ENCODE measurements around the gene HADHA. TPM values are rescaled to one million over a fixed set of nuclear protein-coding genes. Genes with fewer than 3 reads are reported as not detected.

The HADHA gene
- total RNA-seq, 1 experiment from 2014 or later: 101 TPM

DNA sequence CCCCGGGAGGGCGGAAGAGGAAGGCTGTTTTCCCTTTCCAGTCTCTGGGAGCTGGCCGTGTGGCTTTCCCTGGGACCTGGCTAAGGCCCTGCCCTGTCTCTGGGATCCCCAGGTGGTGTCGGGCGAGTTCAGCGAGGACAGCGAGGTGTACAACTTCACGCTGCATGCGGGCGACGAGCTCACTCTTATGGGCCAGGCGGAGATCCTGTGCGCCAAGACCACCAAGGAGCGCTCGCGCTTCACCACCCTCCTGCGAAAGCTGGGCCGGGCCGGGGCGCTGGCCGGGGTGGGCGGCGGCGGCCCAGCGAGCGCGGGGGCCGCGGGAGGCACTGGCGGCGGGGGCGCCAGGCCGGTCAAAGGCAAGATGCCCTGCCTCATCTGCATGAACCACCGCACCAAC is 60.3 kb downstream of the HADHA start:
- Histone ChIP-seq H4K20me1 (ENCODE audit: insufficient read depth) (no peaks in the 10 kb centered on the region), H3K9me3 (ENCODE audit: control insufficient read depth in 1 of 2, insufficient read depth in 1 of 2, low read depth in 1 of 2, low read length in 2 of 2) (no peaks in the 10 kb centered on the region), H3K9ac (ENCODE audit: low read length) (no peak overlapping the region), H3K9me2 (ENCODE audit: insufficient read depth) (no peaks in the 10 kb centered on the region), H3K36me3 (ENCODE audit: control insufficient read depth in 1 of 2, insufficient read depth in 2 of 2, low read length in 2 of 2) (no peaks in the 10 kb centered on the region), H2AFZ (ENCODE audit: low read depth, low read length, poor library complexity, severe bottlenecking) (no peak overlapping the region), H3K79me2 (ENCODE audit: insufficient read depth, low read length) (no peaks in the 10 kb centered on the region), H3K4me1 (ENCODE audit: control insufficient read depth in 1 of 2, insufficient read depth in 2 of 2, low read length in 2 of 2) (peaks cover 0 to 9% of the 10 kb centered on the region in 2 experiments; a peak in 1 of 4 replicates), H3K4me2 (ENCODE audit: low read length) (no peak overlapping the region), H3K27ac (ENCODE audit: low read depth, low read length) (no peak overlapping the region; the same call in 1 of the 2 replicates), H3K27me3 (ENCODE audit: insufficient read depth, low read length) (no peaks in the 10 kb centered on the region), H3K4me3 (replicated peaks in 1 of 2; ENCODE audit: low read depth in 1 of 2, low read length in 2 of 2) (no peak overlapping the region)
- BruUV-seq (replicated peaks): no TSS peak
- no peak for DNase-seq (ENCODE audit: low read depth, low spot score)
- TF ChIP-seq POLR2AphosphoS5 (IDR thresholded peaks at IDR 0.05; ENCODE audit: low read depth, low read length) (no peak), SRF (IDR thresholded peaks at IDR 0.05; ENCODE audit: low read depth) (no peak)
- TF ChIP-seq, protein P1, sequence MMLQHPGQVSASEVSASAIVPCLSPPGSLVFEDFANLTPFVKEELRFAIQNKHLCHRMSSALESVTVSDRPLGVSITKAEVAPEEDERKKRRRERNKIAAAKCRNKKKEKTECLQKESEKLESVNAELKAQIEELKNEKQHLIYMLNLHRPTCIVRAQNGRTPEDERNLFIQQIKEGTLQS (IDR thresholded peaks at IDR 0.05): no peak
- intact Hi-C loops (cut with micrococcal nuclease): no loop called here
- ATAC-seq: no peak
- ChIA-PET CTCF (interaction anchor here (1.0 kb wide), 1 partner anchor 12 kb away, joined by 3 read pairs; no protein-coding TSS in a partner anchor), RAD21 (ENCODE audit: low non-redundant PET in 1 of 2, low total read pairs in 2 of 2, uncharacterized antibody in 2 of 2, unreplicated experiment in 2 of 2) (no interaction called here), POLR2A (no interaction called here)

DNA sequence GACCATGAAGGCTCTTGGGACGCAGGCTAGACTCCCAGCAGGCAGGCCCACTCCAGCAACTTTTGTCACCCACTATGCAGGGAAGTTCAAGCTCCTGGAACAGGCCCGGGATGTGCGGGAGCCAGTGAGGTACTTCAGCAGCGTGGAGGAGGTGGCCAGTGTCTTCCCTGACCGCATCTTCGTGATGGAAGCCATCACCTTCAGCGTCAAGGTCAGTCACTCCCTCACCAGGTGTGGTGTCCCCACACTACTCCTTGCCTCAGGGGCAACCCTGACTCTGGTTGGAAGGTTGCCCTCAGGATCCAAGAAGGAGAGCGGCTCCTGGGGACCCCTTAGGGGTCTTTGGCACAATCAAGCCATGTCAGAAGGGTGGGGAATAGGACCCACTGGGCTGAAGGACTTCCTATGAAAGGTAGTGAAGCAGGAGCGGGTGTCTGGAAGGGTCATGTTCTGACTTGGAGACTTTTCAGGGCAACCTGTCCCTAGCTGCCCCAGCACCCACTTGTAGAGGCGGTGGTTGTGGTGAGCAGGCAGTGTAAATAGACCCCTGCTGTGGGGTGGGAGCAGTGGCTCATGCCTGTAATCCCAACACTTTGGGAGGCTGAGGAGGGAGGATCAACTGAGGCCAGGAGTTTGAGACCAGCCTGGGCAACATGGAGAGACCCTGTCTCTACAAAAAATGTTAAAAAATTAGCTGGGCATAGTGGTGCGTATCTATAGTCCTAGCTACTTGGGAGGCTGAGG is 61.4 kb downstream of the HADHA start:
- no peaks in the 10 kb centered on the region for H3K27me3 ChIP-seq (ENCODE audit: insufficient read depth, low read length)
- no peak for DNase-seq (ENCODE audit: low read depth, low spot score)
- no peaks in the 10 kb centered on the region for H4K20me1 ChIP-seq (ENCODE audit: insufficient read depth)
- ChIA-PET CTCF (interaction anchor here (0.6 kb wide), 1 partner anchor 155 kb away, joined by 3 read pairs; no protein-coding TSS in a partner anchor), RAD21 (ENCODE audit: low non-redundant PET in 1 of 2, low total read pairs in 2 of 2, uncharacterized antibody in 2 of 2, unreplicated experiment in 2 of 2) (no interaction called here), POLR2A (no interaction called here)
- no peaks in the 10 kb centered on the region for H3K36me3 ChIP-seq (ENCODE audit: control insufficient read depth in 1 of 2, insufficient read depth in 2 of 2, low read length in 2 of 2)
- intact Hi-C loops (cut with micrococcal nuclease): no loop called here
- H3K9me2 ChIP-seq (ENCODE audit: insufficient read depth): no peaks in the 10 kb centered on the region
- no peak overlapping the region for H2AFZ ChIP-seq (ENCODE audit: low read depth, low read length, poor library complexity, severe bottlenecking)
- H3K4me3 ChIP-seq (replicated peaks in 1 of 2; ENCODE audit: low read depth in 1 of 2, low read length in 2 of 2): no peak overlapping the region
- H3K79me2 ChIP-seq (ENCODE audit: insufficient read depth, low read length): no peaks in the 10 kb centered on the region
- H3K4me1 ChIP-seq (ENCODE audit: control insufficient read depth in 1 of 2, insufficient read depth in 2 of 2, low read length in 2 of 2): peaks cover 0 to 9% of the 10 kb centered on the region in 2 experiments; a peak in 1 of 4 replicates
- ATAC-seq: no peak
- no peak overlapping the region for H3K27ac ChIP-seq (ENCODE audit: low read depth, low read length)
- no TSS peak for BruUV-seq (replicated peaks)
- TF ChIP-seq JUND (IDR thresholded peaks at IDR 0.05) (no peak), CBX3 (IDR thresholded peaks at IDR 0.05; ENCODE audit: low read depth) (no peak), YY1 (IDR thresholded peaks at IDR 0.05; ENCODE audit: extremely low read depth, insufficient replicate concordance, low read depth, low read length) (no peak), CEBPB (IDR thresholded peaks at IDR 0.05; ENCODE audit: low read depth) (no peak), ZNF274 (IDR thresholded peaks at IDR 0.05; ENCODE audit: low read depth, low read length) (no peak), ELF1 (IDR thresholded peaks at IDR 0.05; ENCODE audit: borderline replicate concordance, low read depth) (no peak), POLR2A (IDR thresholded peaks at IDR 0.05; ENCODE audit: borderline replicate concordance, extremely low read depth, insufficient read depth, insufficient read length) (no peak), TCF7L2 (IDR thresholded peaks at IDR 0.05; ENCODE audit: borderline replicate concordance, extremely low read depth, insufficient read depth, insufficient read length) (no peak), EZH2phosphoT487 (IDR thresholded peaks at IDR 0.05; ENCODE audit: borderline replicate concordance) (no peak), EGR1 (IDR thresholded peaks at IDR 0.05; ENCODE audit: low read depth) (no peak), FOSL1 (IDR thresholded peaks at IDR 0.05; ENCODE audit: low read depth) (no peak)
- TF ChIP-seq, protein P2, sequence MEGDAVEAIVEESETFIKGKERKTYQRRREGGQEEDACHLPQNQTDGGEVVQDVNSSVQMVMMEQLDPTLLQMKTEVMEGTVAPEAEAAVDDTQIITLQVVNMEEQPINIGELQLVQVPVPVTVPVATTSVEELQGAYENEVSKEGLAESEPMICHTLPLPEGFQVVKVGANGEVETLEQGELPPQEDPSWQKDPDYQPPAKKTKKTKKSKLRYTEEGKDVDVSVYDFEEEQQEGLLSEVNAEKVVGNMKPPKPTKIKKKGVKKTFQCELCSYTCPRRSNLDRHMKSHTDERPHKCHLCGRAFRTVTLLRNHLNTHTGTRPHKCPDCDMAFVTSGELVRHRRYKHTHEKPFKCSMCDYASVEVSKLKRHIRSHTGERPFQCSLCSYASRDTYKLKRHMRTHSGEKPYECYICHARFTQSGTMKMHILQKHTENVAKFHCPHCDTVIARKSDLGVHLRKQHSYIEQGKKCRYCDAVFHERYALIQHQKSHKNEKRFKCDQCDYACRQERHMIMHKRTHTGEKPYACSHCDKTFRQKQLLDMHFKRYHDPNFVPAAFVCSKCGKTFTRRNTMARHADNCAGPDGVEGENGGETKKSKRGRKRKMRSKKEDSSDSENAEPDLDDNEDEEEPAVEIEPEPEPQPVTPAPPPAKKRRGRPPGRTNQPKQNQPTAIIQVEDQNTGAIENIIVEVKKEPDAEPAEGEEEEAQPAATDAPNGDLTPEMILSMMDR (IDR thresholded peaks at IDR 0.05 in 2 of 3, conservative IDR thresholded peaks at IDR 0.05 in 1 of 3; ENCODE audit: borderline replicate concordance in 1 of 3, insufficient read depth in 1 of 3, low read depth in 2 of 3, low read length in 2 of 3): no peak
- TF ChIP-seq, protein P3, sequence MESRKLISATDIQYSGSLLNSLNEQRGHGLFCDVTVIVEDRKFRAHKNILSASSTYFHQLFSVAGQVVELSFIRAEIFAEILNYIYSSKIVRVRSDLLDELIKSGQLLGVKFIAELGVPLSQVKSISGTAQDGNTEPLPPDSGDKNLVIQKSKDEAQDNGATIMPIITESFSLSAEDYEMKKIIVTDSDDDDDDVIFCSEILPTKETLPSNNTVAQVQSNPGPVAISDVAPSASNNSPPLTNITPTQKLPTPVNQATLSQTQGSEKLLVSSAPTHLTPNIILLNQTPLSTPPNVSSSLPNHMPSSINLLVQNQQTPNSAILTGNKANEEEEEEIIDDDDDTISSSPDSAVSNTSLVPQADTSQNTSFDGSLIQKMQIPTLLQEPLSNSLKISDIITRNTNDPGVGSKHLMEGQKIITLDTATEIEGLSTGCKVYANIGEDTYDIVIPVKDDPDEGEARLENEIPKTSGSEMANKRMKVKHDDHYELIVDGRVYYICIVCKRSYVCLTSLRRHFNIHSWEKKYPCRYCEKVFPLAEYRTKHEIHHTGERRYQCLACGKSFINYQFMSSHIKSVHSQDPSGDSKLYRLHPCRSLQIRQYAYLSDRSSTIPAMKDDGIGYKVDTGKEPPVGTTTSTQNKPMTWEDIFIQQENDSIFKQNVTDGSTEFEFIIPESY (IDR thresholded peaks at IDR 0.05; ENCODE audit: extremely low read depth, insufficient replicate concordance, low read length): no peak
- no peak overlapping the region for H3K9ac ChIP-seq (ENCODE audit: low read length)
- no peak overlapping the region for H3K4me2 ChIP-seq (ENCODE audit: low read length)
- no peaks in the 10 kb centered on the region for H3K9me3 ChIP-seq (ENCODE audit: control insufficient read depth in 1 of 2, insufficient read depth in 1 of 2, low read depth in 1 of 2, low read length in 2 of 2)

All from HCT116 (cell line).